Activated CD4-positive, alpha-beta memory T cell treated with anti-CD3 and anti-CD28 coated beads for 36 hours (primary cell): Measurements from ENCODE around the gene H3-3A. TPM values are rescaled to one million over a fixed set of nuclear protein-coding genes. Genes with fewer than 3 reads are reported as not detected.

ENCODE experiments used
- CTCF ChIA-PET: fragments of 350-600 bp; sonication (Branson Sonifier 250); formaldehyde crosslinking; loops from one replicate; lab custom pipeline; 2021; ENCODE audit warnings: antibody characterized with exemption, inconsistent platforms; lab: Charles Lee
- POLR2A ChIA-PET: fragments of 350-600 bp; sonication (Branson Sonifier 250); formaldehyde crosslinking; loops from one replicate; lab custom pipeline; 2021; ENCODE audit warnings: antibody characterized with exemption; lab: Charles Lee
- DNase-seq: peaks from one replicate; pipeline ENCODE4 v3.0.0-alpha.2; 2020
- H3K27ac Mint-ChIP-seq: one replicate; pipeline ENCODE4 v1.8.0; 2021; ENCODE audit warnings: mixed read lengths
- H3K27me3 Mint-ChIP-seq: one replicate; pipeline ENCODE4 v1.8.0; 2021; ENCODE audit warnings: mixed read lengths
- H3K36me3 Mint-ChIP-seq: one replicate; pipeline ENCODE4 v1.8.0; 2021; ENCODE audit warnings: mixed read lengths
- H3K4me1 Mint-ChIP-seq: one replicate; pipeline ENCODE4 v1.8.0; 2021; ENCODE audit warnings: low read depth, mixed read lengths
- H3K4me3 Mint-ChIP-seq: one replicate; pipeline ENCODE4 v1.8.0; 2021; ENCODE audit warnings: mild to moderate bottlenecking, mixed read lengths
- H3K9me3 Mint-ChIP-seq: one replicate; pipeline ENCODE4 v1.8.0; 2021; ENCODE audit warnings: mixed read lengths
- intact Hi-C: fragments of 100-400 bp; cut with micrococcal nuclease; formaldehyde crosslinking; loops from one replicate; pipeline ENCODE4 v1.15.1; 2023
- total RNA-seq, 2 experiments: library from RNA; stranded (reverse); gene quantifications; one replicate each; pipeline ENCODE4 v1.2.3, GENCODE V29; 2021

H3-3A gene
- total RNA-seq, 2 experiments from 2014 or later, result 317 to 320 TPM

GRCh38 chr1:226117330-226117729, 54.8 kb downstream of the H3-3A start:
- H3K4me3 Mint-ChIP-seq, result no peak overlapping the region
- POLR2A ChIA-PET, result interaction anchor here (1.2 kb wide), 1 partner anchor 54 kb away, joined by 5 read pairs; the partner anchor contains the start of gene H3-3A
- no peak for DNase-seq
- intact Hi-C loops, result no loop called here
- CTCF ChIA-PET, result interaction anchor here (0.7 to 2.2 kb wide), 5 partner anchors 8 to 587 kb away, joined by 3 to 12 read pairs (median 4); no protein-coding TSS in a partner anchor
- no peaks in the 10 kb centered on the region for H3K27me3 Mint-ChIP-seq
- H3K9me3 Mint-ChIP-seq, result no peaks in the 10 kb centered on the region
- H3K4me1 Mint-ChIP-seq, result peaks cover 9% of the 10 kb centered on the region
- H3K36me3 Mint-ChIP-seq, result no peaks in the 10 kb centered on the region
- H3K27ac Mint-ChIP-seq, result no peak overlapping the region

DNA sequence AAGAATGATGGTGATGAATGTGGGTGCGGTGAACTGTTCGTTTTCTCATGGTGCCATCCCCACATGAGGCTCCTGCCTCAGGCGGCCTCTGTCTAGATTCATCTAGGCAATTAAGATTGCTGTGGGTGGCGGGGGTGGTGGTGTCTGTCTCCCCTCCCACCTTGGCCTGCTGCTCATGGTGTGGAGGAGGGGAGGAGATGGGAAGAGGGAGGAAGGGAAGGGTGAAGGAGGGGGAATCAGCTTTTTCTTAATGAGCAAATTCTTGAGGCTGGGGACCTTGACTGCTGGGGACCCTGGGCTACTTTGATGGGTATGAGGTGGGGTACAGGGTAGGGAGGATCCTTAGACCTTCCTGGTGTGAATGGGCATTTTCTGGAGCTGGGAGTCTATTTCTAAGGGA, 55.8 kb downstream of the H3-3A start:
- H3K36me3 Mint-ChIP-seq, result no peaks in the 10 kb centered on the region
- H3K9me3 Mint-ChIP-seq, result no peaks in the 10 kb centered on the region
- CTCF ChIA-PET, result interaction anchor here (1.0 to 4.0 kb wide), 3 partner anchors 8 to 79 kb away, joined by 3 to 26 read pairs (median 4); no protein-coding TSS in a partner anchor
- no peak overlapping the region for H3K4me3 Mint-ChIP-seq
- peaks cover 16% of the 10 kb centered on the region for H3K4me1 Mint-ChIP-seq
- H3K27me3 Mint-ChIP-seq, result no peaks in the 10 kb centered on the region
- POLR2A ChIA-PET, result no interaction called here
- intact Hi-C loops, result no loop called here
- no peak overlapping the region for H3K27ac Mint-ChIP-seq
- DNase-seq, result no peak

DNA sequence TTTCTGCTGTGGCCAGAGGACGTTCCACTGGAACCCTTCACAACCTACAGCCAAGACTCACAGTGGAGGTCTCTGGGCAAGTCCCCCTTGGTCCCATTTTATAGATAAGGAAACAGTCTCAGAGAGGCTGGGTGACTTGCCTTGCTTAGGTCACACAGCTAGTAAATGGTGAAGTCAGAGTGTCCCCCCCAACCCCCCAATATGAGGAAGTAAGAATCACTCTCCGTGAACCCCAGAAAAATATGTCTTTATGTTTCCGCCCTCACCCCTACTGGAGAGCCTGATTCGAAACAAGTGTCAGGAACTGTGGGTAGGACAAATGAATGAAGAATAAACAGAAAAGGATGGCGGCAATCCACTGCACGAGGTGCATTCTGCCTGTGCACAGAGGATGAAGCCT, 56.7 kb downstream of the H3-3A start:
- H3K36me3 Mint-ChIP-seq, result no peaks in the 10 kb centered on the region
- ChIA-PET CTCF (interaction anchor here (1.3 to 4.0 kb wide), 3 partner anchors 9 to 79 kb away, joined by 3 to 47 read pairs (median 26); no protein-coding TSS in a partner anchor), POLR2A (interaction anchor here (2.0 kb wide), 1 partner anchor 8 kb away, joined by 13 read pairs; no protein-coding TSS in a partner anchor)
- intact Hi-C loops, result no loop called here
- H3K27me3 Mint-ChIP-seq, result no peaks in the 10 kb centered on the region
- H3K4me1 Mint-ChIP-seq, result peaks cover 19% of the 10 kb centered on the region
- no peak for DNase-seq
- no peaks in the 10 kb centered on the region for H3K9me3 Mint-ChIP-seq
- no peak overlapping the region for H3K4me3 Mint-ChIP-seq
- H3K27ac Mint-ChIP-seq, result no peak overlapping the region

GRCh38 chr1:226120398-226120797, 57.9 kb downstream of the H3-3A start:
- intact Hi-C loops, result loop anchor here (2.0 to 5.0 kb wide), 2 partner anchors 287 to 646 kb away; partner anchors contain the start of gene PARP1
- peaks cover 25% of the 10 kb centered on the region for H3K4me1 Mint-ChIP-seq
- no peak for DNase-seq
- peak overlapping the region; percentile 71 for H3K4me3 Mint-ChIP-seq
- H3K27ac Mint-ChIP-seq, result peak overlapping the region; percentile 79
- POLR2A ChIA-PET, result interaction anchor here (0.9 to 3.5 kb wide), 4 partner anchors 9 to 121 kb away, joined by 3 to 16 read pairs (median 9); partner anchors contain the start of genes H3-3A and SDE2
- no peaks in the 10 kb centered on the region for H3K27me3 Mint-ChIP-seq
- no peaks in the 10 kb centered on the region for H3K9me3 Mint-ChIP-seq
- CTCF ChIA-PET, result interaction anchor here (0.9 to 4.0 kb wide), 9 partner anchors 10 to 217 kb away, joined by 3 to 47 read pairs (median 6); partner anchors contain the start of gene H3-3A
- no peaks in the 10 kb centered on the region for H3K36me3 Mint-ChIP-seq

DNA sequence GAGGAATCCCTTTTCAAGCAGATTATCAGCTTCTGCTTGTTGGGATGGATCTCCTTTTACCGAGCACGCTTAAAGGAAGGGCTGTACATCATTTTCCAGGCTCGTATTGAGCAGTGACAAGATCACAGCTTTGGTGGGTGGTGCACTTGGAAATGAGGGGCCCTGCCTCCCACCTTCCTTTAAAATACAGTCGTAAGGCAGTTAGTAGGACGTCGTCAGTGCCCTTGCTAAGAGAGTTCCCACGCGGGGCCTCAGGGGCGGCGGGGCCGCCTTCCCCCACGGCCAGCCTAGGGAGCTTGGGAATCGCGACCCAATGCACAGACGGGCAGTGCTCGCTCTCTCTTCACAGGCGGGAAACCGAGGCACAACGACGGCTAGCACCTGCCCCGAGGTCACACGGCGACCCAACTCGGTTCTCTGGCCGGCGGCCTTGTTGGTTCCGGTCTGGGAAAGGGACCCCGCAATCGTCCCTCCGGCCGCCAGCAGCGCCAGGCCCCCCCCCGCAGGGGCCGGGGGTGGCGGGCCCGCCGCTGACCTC, 58.6 kb downstream of the H3-3A start:
- ChIA-PET CTCF (interaction anchor here (0.9 to 4.0 kb wide), 9 partner anchors 11 to 216 kb away, joined by 3 to 47 read pairs (median 6); partner anchors contain the start of gene H3-3A), POLR2A (interaction anchor here (0.9 to 3.5 kb wide), 4 partner anchors 10 to 122 kb away, joined by 3 to 16 read pairs (median 9); partner anchors contain the start of genes H3-3A and SDE2)
- intact Hi-C loops, result loop anchor here (1.0 to 5.0 kb wide), 4 partner anchors 11 to 646 kb away; partner anchors contain the start of gene PARP1
- peak overlapping the region; percentile 79 for H3K27ac Mint-ChIP-seq
- no peak for DNase-seq
- peak overlapping the region; percentile 71 for H3K4me3 Mint-ChIP-seq
- no peaks in the 10 kb centered on the region for H3K27me3 Mint-ChIP-seq
- H3K9me3 Mint-ChIP-seq, result no peaks in the 10 kb centered on the region
- no peaks in the 10 kb centered on the region for H3K36me3 Mint-ChIP-seq
- peaks cover 26% of the 10 kb centered on the region for H3K4me1 Mint-ChIP-seq

Other genes with a start within 250 kb of the H3-3A start
- gene TMEM63A, start 180.3 kb upstream of the H3-3A start, total RNA-seq, result 10 to 100 TPM; 52.2 to 59.1 TPM
- under 1 TPM in 1 of 2 experiments, not detected in 1; 0.19 TPM for gene LEFTY1, start 173.6 kb upstream of the H3-3A start, total RNA-seq
- gene PYCR2, start 138.5 kb upstream of the H3-3A start, total RNA-seq, result 100 to 1,000 TPM; 127 TPM
- not detected for gene LEFTY2, start 121.5 kb upstream of the H3-3A start, total RNA-seq
- gene SDE2, start 63.4 kb upstream of the H3-3A start, total RNA-seq, result 10 to 100 TPM; 18.0 to 18.2 TPM
- 10 to 100 TPM; 18.7 to 20.7 TPM for gene ACBD3, start 124.0 kb downstream of the H3-3A start, total RNA-seq
- gene MIXL1, start 160.9 kb downstream of the H3-3A start, total RNA-seq, result not detected
- gene LIN9, start 246.4 kb downstream of the H3-3A start, total RNA-seq, result 1 to 10 TPM; 9.5 to 9.6 TPM